GM12872 (cell line): ENCODE data around the gene CDK11A.
A peak's percentile ranks its signal among the peaks of the same experiment; 100 is the strongest.

Experiments used
- CTCF ChIP-seq: IDR thresholded peaks from 3 replicates; pipeline ENCODE4 v1.5.1; 2011; ENCODE audit warnings: low read depth, mild to moderate bottlenecking, low read length, moderate library complexity; ENCODE audit not compliant: insufficient read depth

CDK11A gene

GRCh38 chr1:1724035-1724864 lies at the start of gene CDK11A:
Gene CDK11A, minus strand, starts transcription at chr1:1724357. Its CDS starts 1,539 bp downstream, at chr1:1722818.
- TF ChIP-seq CTCF, result peak; percentile 31; the same call in 1 of the 3 replicates

- no peak for TF ChIP-seq CTCF
These were observed 49.7 kb upstream of the CDK11A start for GRCh38 chr1:1773874-1774273.

- TF ChIP-seq CTCF, result no peak
These were observed 46.9 kb upstream of the CDK11A start for GRCh38 chr1:1771096-1771495.

- no peak for TF ChIP-seq CTCF
These were observed 45.9 kb upstream of the CDK11A start for GRCh38 chr1:1770102-1770501.

GRCh38 chr1:1768249-1768992 lies 44.3 kb upstream of the CDK11A start:
- no peak for TF ChIP-seq CTCF

GRCh38 chr1:1764876-1765470 lies 40.8 kb upstream of the CDK11A start:
- TF ChIP-seq CTCF, result no peak
